Breast epithelium (tissue), 3 donors: Measurements from ENCODE around the gene PUM2.

Experiments used
- POLR2A ChIP-seq: fragments of 450-650 bp; IDR thresholded peaks from one replicate; pipeline ENCODE4 v1.6.1; 2016; ENCODE audit warnings: antibody characterized with exemption, mild to moderate bottlenecking, moderate library complexity
- TF ChIP-seq, protein P1 (sequence below), 3 donors: fragments of 450-650 bp; IDR thresholded peaks; one replicate each; pipeline ENCODE4 v1.5.1; 2016 to 2017; ENCODE audit warnings: antibody characterized with exemption in 3 of 3, mild to moderate bottlenecking in 3 of 3, moderate library complexity in 3 of 3

DNA sequence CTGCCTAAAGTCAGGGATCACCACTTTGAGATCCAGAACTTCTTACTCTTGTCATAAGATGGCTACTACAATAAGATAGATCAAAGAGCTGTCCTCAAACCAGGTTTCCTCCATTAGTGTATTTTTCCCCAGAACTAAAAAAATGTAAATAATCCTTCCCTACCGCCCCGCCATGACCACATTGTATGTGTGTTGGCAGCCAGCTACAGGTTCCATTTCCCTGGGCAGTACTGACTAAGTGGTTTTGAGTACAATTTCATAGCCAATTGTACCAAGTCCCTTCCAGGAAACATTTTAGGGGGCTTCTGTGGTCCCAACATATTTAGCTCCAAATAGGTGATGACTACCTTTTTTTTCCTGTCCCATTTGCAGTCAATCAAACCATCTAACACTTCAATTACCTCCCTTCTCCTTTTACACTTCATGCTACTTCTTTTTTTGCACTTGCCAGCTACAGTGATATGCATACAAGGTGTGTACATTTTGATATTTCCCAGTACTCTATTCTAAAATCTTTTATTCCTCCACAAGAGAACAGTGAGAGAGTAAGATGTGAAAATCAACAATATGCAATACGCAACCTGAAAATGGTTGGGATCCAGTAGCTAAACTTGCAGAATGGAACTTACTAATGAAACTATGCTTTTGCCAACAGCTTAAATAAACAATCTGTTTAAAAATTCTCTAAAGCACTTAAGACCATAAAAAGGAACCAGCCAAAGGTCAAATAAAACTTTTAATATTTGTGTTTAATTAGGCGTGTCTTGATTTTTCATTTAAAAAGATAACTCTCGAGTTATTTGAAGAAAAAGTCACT is 3.9 kb downstream of the PUM2 start:
- no peak for TF ChIP-seq POLR2A
- TF ChIP-seq, protein P1, sequence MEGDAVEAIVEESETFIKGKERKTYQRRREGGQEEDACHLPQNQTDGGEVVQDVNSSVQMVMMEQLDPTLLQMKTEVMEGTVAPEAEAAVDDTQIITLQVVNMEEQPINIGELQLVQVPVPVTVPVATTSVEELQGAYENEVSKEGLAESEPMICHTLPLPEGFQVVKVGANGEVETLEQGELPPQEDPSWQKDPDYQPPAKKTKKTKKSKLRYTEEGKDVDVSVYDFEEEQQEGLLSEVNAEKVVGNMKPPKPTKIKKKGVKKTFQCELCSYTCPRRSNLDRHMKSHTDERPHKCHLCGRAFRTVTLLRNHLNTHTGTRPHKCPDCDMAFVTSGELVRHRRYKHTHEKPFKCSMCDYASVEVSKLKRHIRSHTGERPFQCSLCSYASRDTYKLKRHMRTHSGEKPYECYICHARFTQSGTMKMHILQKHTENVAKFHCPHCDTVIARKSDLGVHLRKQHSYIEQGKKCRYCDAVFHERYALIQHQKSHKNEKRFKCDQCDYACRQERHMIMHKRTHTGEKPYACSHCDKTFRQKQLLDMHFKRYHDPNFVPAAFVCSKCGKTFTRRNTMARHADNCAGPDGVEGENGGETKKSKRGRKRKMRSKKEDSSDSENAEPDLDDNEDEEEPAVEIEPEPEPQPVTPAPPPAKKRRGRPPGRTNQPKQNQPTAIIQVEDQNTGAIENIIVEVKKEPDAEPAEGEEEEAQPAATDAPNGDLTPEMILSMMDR (IDR thresholded peaks at IDR 0.05) = no peak
